Measurements from ENCODE around the gene CSRNP3. TPM values are rescaled to one million over a fixed set of nuclear protein-coding genes. Genes with fewer than 3 reads are reported as not detected.

The CSRNP3 gene
- total RNA-seq, 4 donors from 2014 or later = 0.51 to 2.4 (median 1.1) TPM

- TF ChIP-seq CTCF (IDR thresholded peaks at IDR 0.05; ENCODE audit: low read depth) = no peak
Observed at GRCh38 chr2:165513479-165513878, 44.0 kb downstream of the CSRNP3 start.

GRCh38 chr2:165518611-165519010 is 49.1 kb downstream of the CSRNP3 start:
- no peak for TF ChIP-seq CTCF (IDR thresholded peaks at IDR 0.05; ENCODE audit: low read depth)

- no peak for TF ChIP-seq CTCF (IDR thresholded peaks at IDR 0.05; ENCODE audit: low read depth)
Observed at GRCh38 chr2:165522719-165523118, 53.2 kb downstream of the CSRNP3 start.

- no peak for TF ChIP-seq CTCF (IDR thresholded peaks at IDR 0.05; ENCODE audit: low read depth)
Observed at GRCh38 chr2:165524720-165525119, 55.2 kb downstream of the CSRNP3 start.

GRCh38 chr2:165528691-165529090 is 59.2 kb downstream of the CSRNP3 start:
- TF ChIP-seq CTCF (IDR thresholded peaks at IDR 0.05; ENCODE audit: low read depth) = no peak

GRCh38 chr2:165529130-165529529 is 59.6 kb downstream of the CSRNP3 start:
- TF ChIP-seq CTCF (IDR thresholded peaks at IDR 0.05; ENCODE audit: low read depth) = no peak

GRCh38 chr2:165533331-165533730 is 63.8 kb downstream of the CSRNP3 start:
- TF ChIP-seq CTCF (IDR thresholded peaks at IDR 0.05; ENCODE audit: low read depth) = no peak
